B cell (primary cell): ENCODE measurements around the gene ABCD3. TPM values are rescaled to one million over a fixed set of nuclear protein-coding genes. Genes with fewer than 3 reads are reported as not detected.

Source experiments
- ATAC-seq: fragments of 200-7000 bp; cut with Tn5 transposase; one replicate; pipeline ENCODE4 v1.10.0; 2021; ENCODE audit warnings: low read depth, mild to moderate bottlenecking, moderate number of reproducible peaks, moderate library complexity
- CTCF ChIA-PET: fragments of 350-600 bp; sonication (Branson Sonifier 250); formaldehyde crosslinking; loops from one replicate; lab custom pipeline; 2021; ENCODE audit warnings: antibody characterized with exemption, inconsistent platforms; lab: Charles Lee
- POLR2A ChIA-PET: fragments of 350-600 bp; sonication (Branson Sonifier 250); formaldehyde crosslinking; loops from one replicate; lab custom pipeline; 2021; ENCODE audit warnings: antibody characterized with exemption; lab: Charles Lee
- DNase-seq: peaks from one replicate; pipeline ENCODE4 v3.0.0; 2013
- H2AFZ ChIP-seq: 2 replicates; pipeline ENCODE4 v1.6.1; 2012; ENCODE audit warnings: mild to moderate bottlenecking, low read depth, low read length; ENCODE audit not compliant: insufficient read depth, poor library complexity, severe bottlenecking
- H3K27ac ChIP-seq, 2 donors: 1 replicate in 1 of 2; 2 replicates in 1 of 2; pipeline ENCODE4 v1.5.1; 2012 to 2013; ENCODE audit warnings: low read length in 2 of 2, mild to moderate bottlenecking in 2 of 2, moderate library complexity in 1 of 2
- H3K27me3 ChIP-seq, 4 experiments: fragments of 200-600 bp in 1 of 4; sonication (generic) in 1 of 4; replicated peaks in 1 of 4; 1 replicate in 2 of 4; 2 replicates in 2 of 4; pipeline versions ENCODE4 v1.6.1 to v1.7.0; 2013 to 2016; ENCODE audit warnings: low read length in 3 of 4, mild to moderate bottlenecking in 2 of 4, mixed read lengths in 1 of 4, moderate library complexity in 1 of 4; ENCODE audit not compliant: insufficient read depth in 4 of 4, control insufficient read depth in 3 of 4; ENCODE audit errors: control extremely low read depth in 1 of 4
- H3K36me3 ChIP-seq, 2 experiments: replicated peaks in 1 of 2; 1 replicate in 1 of 2; 2 replicates in 1 of 2; pipeline versions ENCODE4 v1.6.1 to v1.7.1; 2013; ENCODE audit warnings: low read length in 1 of 2; ENCODE audit not compliant: insufficient read depth in 2 of 2, control insufficient read depth in 1 of 2; ENCODE audit errors: control extremely low read depth in 1 of 2, extremely low read depth in 1 of 2
- H3K4me1 ChIP-seq, 2 donors: fragments of 200-600 bp in 1 of 2; sonication (generic) in 1 of 2; 1 replicate in 1 of 2; 2 replicates in 1 of 2; pipeline versions ENCODE4 v1.5.1 to v1.6.1; 2013 to 2017; ENCODE audit warnings: low read length in 2 of 2; ENCODE audit not compliant: control insufficient read depth in 2 of 2, insufficient read depth in 2 of 2
- H3K4me2 ChIP-seq: replicated peaks from 2 replicates; pipeline ENCODE3; 2012; ENCODE audit warnings: mild to moderate bottlenecking, low read depth, low read length; ENCODE audit not compliant: poor library complexity, severe bottlenecking
- H3K4me3 ChIP-seq, 5 experiments: fragments of 200-600 bp in 1 of 5; sonication (generic) in 1 of 5; 1 replicate in 3 of 5; 2 replicates in 2 of 5; pipeline versions ENCODE4 v1.5.1 to v1.7.0; 2011 to 2016; ENCODE audit warnings: low read length in 4 of 5, mild to moderate bottlenecking in 4 of 5, low read depth in 2 of 5, control low read depth in 1 of 5, moderate library complexity in 1 of 5; ENCODE audit not compliant: insufficient read depth in 1 of 5; ENCODE audit errors: control extremely low read depth in 1 of 5, extremely low read depth in 1 of 5
- H3K79me2 ChIP-seq: fragments of 200-600 bp; sonication (generic); one replicate; pipeline ENCODE4 v1.6.0; 2016; ENCODE audit warnings: low read length; ENCODE audit not compliant: control insufficient read depth, insufficient read depth
- H3K9ac ChIP-seq: fragments of 200-600 bp; sonication (generic); 2 replicates; pipeline ENCODE4 v1.6.1; 2017; ENCODE audit warnings: mild to moderate bottlenecking, low read length, moderate library complexity
- H3K9me3 ChIP-seq, 3 donors: one replicate each; pipeline versions ENCODE4 v1.6.1 to v1.7.1; 2013; ENCODE audit warnings: low read length in 2 of 3; ENCODE audit not compliant: control insufficient read depth in 2 of 3, insufficient read depth in 1 of 3; ENCODE audit errors: control extremely low read depth in 1 of 3
- H4K20me1 ChIP-seq: 2 replicates; pipeline ENCODE4 v1.6.0; 2012; ENCODE audit warnings: mild to moderate bottlenecking, low read length; ENCODE audit not compliant: insufficient read depth, control insufficient read depth, poor library complexity, severe bottlenecking
- H3K27ac Mint-ChIP-seq: one replicate; pipeline ENCODE4 v1.8.0; 2021; ENCODE audit warnings: mixed read lengths
- H3K27me3 Mint-ChIP-seq: one replicate; pipeline ENCODE4 v1.8.0; 2021; ENCODE audit warnings: mixed read lengths
- H3K4me1 Mint-ChIP-seq: one replicate; pipeline ENCODE4 v1.8.0; 2021; ENCODE audit warnings: mixed read lengths
- H3K4me3 Mint-ChIP-seq: one replicate; pipeline ENCODE4 v1.8.0; 2021; ENCODE audit warnings: mixed read lengths
- H3K9me3 Mint-ChIP-seq: one replicate; pipeline ENCODE4 v1.8.0; 2022; ENCODE audit warnings: mixed read lengths; ENCODE audit not compliant: insufficient read depth
- CTCF ChIP-seq: fragments of 200-600 bp; IDR thresholded peaks from one replicate; pipeline ENCODE4 v1.8.0; 2022; ENCODE audit warnings: antibody characterized with exemption, mild to moderate bottlenecking
- EZH2 ChIP-seq: IDR thresholded peaks from 2 replicates; pipeline ENCODE4 v1.6.1; 2012; ENCODE audit warnings: borderline replicate concordance, low read depth, mild to moderate bottlenecking, moderate library complexity, low read length; ENCODE audit not compliant: insufficient read depth, poor library complexity, severe bottlenecking
- WGBS: methylation state at CpG from one replicate; pipeline ENCODE4 v1.1.5; 2013; ENCODE audit warnings: missing lambda C conversion rate; ENCODE audit not compliant: insufficient coverage; 5-methylcytosine and 5-hydroxymethylcytosine counted together
- intact Hi-C: fragments of 100-400 bp; cut with micrococcal nuclease; formaldehyde crosslinking; loops from one replicate; pipeline ENCODE4 v1.10.0; 2022
- polyA plus RNA-seq: library from polyadenylated mRNA; depleted of rRNA; stranded (reverse); fragments of >200 nt; gene quantifications from 2 replicates; pipeline ENCODE4 v1.2.3, GENCODE V29; 2012
- total RNA-seq, 2 donors: library from RNA; stranded (reverse); fragments of 120-200 nt in 1 of 2; gene quantifications; 1 replicate in 1 of 2; 2 replicates in 1 of 2; pipeline versions ENCODE4 v1.2.3 to v1.2.4, GENCODE V29; 2013 to 2022

Gene ABCD3
- total and polyA plus RNA-seq, 2 donors (not counting 1 experiment from before 2014, with no cell fraction given), result 4.0 to 19.4 TPM

- no peak overlapping the region for H3K27ac ChIP-seq
- Mint-ChIP-seq H3K4me3 (no peak overlapping the region), H3K27ac (no peak overlapping the region), H3K4me1 (peaks cover 3% of the 10 kb centered on the region), H3K9me3 (no peaks in the 10 kb centered on the region), H3K27me3 (no peaks in the 10 kb centered on the region)
- DNase-seq, result no peak
- H3K4me2 ChIP-seq, result no peak overlapping the region
- H3K9me3 ChIP-seq, result no peaks in the 10 kb centered on the region
- CTCF ChIA-PET, result interaction anchor here (0.7 to 1.4 kb wide), 3 partner anchors 12 to 14 kb away, joined by 3 read pairs; no protein-coding TSS in a partner anchor
- ATAC-seq, result no peak
- no peaks in the 10 kb centered on the region for H3K27me3 ChIP-seq
- no peaks in the 10 kb centered on the region for H4K20me1 ChIP-seq
- intact Hi-C loops, result no loop called here
- no peak overlapping the region for H3K4me3 ChIP-seq
- no peak overlapping the region for H3K9ac ChIP-seq
- H2AFZ ChIP-seq, result no peak overlapping the region
- no peaks in the 10 kb centered on the region for H3K79me2 ChIP-seq
- H3K36me3 ChIP-seq, result peaks cover 2 to 4% of the 10 kb centered on the region in 2 experiments
- no peaks in the 10 kb centered on the region for H3K4me1 ChIP-seq
- no peak for TF ChIP-seq EZH2
- TF ChIP-seq CTCF, result no peak
- POLR2A ChIA-PET, result no interaction called here
Measured at GRCh38 chr1:94468708-94469107, 50.5 kb downstream of the ABCD3 start.

GRCh38 chr1:94471271-94471670, 53.1 kb downstream of the ABCD3 start:
- no peak for ATAC-seq

More at GRCh38 chr1:94471271-94471670, 53.1 kb downstream of the ABCD3 start:
- Histone ChIP-seq H3K36me3 (peaks cover 3 to 4% of the 10 kb centered on the region in 2 experiments), H3K4me2 (no peak overlapping the region), H3K79me2 (no peaks in the 10 kb centered on the region), H2AFZ (no peak overlapping the region), H3K9me3 (no peaks in the 10 kb centered on the region), H3K27ac (no peak overlapping the region), H3K4me3 (no peak overlapping the region), H4K20me1 (no peaks in the 10 kb centered on the region), H3K9ac (no peak overlapping the region), H3K4me1 (no peaks in the 10 kb centered on the region), H3K27me3 (no peaks in the 10 kb centered on the region)
- H3K4me3 Mint-ChIP-seq, result no peak overlapping the region
- H3K27ac Mint-ChIP-seq, result no peak overlapping the region
- no peaks in the 10 kb centered on the region for H3K9me3 Mint-ChIP-seq
- H3K27me3 Mint-ChIP-seq, result no peaks in the 10 kb centered on the region
- DNase-seq, result no peak
- ChIA-PET POLR2A (no interaction called here), CTCF (interaction anchor here (0.6 to 3.8 kb wide), 6 partner anchors 7 to 105 kb away, joined by 3 to 28 read pairs (median 4); no protein-coding TSS in a partner anchor)
- WGBS, result no CpG with 5 or more reads among the region's 2 CpGs
- intact Hi-C loops, result no loop called here
- TF ChIP-seq CTCF, result no peak
- no peak for TF ChIP-seq EZH2
- H3K4me1 Mint-ChIP-seq, result no peaks in the 10 kb centered on the region
